H1 (cell line): ENCODE results near the gene GTSE1. TPM values are rescaled to one million over a fixed set of nuclear protein-coding genes. Genes with fewer than 3 reads are reported as not detected.

Source experiments
- CHD7 ChIP-seq: fragments of 300-600 bp; sonication (generic); IDR thresholded peaks from 2 replicates; pipeline ENCODE4 v1.7.1; 2012; ENCODE audit warnings: low read length, moderate library complexity, mild to moderate bottlenecking, inconsistent platforms; ENCODE audit not compliant: insufficient replicate concordance
- EZH2 ChIP-seq: fragments of 200-600 bp; sonication (generic); IDR thresholded peaks from 2 replicates; pipeline ENCODE4 v1.7.1; 2012; ENCODE audit warnings: low read depth, mild to moderate bottlenecking, moderate library complexity, low read length, inconsistent platforms; ENCODE audit not compliant: severe bottlenecking
- POU5F1 ChIP-seq: IDR thresholded peaks from 2 replicates; pipeline ENCODE4 v1.6.1; 2011; ENCODE audit warnings: low read depth, mild to moderate bottlenecking, low read length, moderate library complexity
- TBP ChIP-seq: IDR thresholded peaks from 2 replicates; pipeline ENCODE4 v1.6.1; 2011; ENCODE audit warnings: low read depth, low read length, improper control_type of control experiment
- polyA plus RNA-seq, 7 experiments: library from polyadenylated mRNA; depleted of rRNA in 3 of 7; stranded (reverse) in 5 of 7; unstranded in 2 of 7; fragments of >200 nt in 5 of 7; fragments of 200-250 nt in 2 of 7; gene quantifications; 1 replicate in 5 of 7; 2 replicates in 1 of 7; 4 replicates in 1 of 7; pipeline versions ENCODE4 v1.2.1 to v1.2.3, GENCODE V29; 2011 to 2013; ENCODE audit warnings: missing spikeins in 2 of 7, mixed read lengths in 2 of 7
- total RNA-seq: library from RNA; stranded (reverse); fragmentation: NEBNext Ultra II Directional; extraction: Animal tissue kit (Norgen Biotek cat#: 25700); gene quantifications from 2 replicates; pipeline ENCODE4 v1.2.1, GENCODE V29; 2021

Gene GTSE1
- total and polyA plus RNA-seq, 2 of the 8 experiments (the other 6 are each of a cell fraction or from before 2014, with no cell fraction given): 17.5 to 38.6 TPM

GRCh38 chr22:46322711-46323110, 26.0 kb downstream of the GTSE1 start (continued):
- TF ChIP-seq CHD7 (no peak), TBP (no peak), EZH2 (no peak), POU5F1 (no peak)
